Measurements from ENCODE around the gene EIF4B. TPM values are rescaled to one million over a fixed set of nuclear protein-coding genes. Genes with fewer than 3 reads are reported as not detected.
"Not testable (repeated sequence)": the region's sequence is repeated elsewhere in the genome, so short reads cannot be mapped to it uniquely, and the experiment has no call there.

Gene EIF4B
- total RNA-seq, 1 donor from 2014 or later: 726 TPM

GRCh38 chr12:53006810-53007309 lies 604 bp downstream of the EIF4B start:
- H3K36me3 Mint-ChIP-seq (ENCODE audit: low read depth): peaks cover 44% of the 10 kb centered on the region
- H3K27ac Mint-ChIP-seq: peak overlapping the region; percentile 98
- no peaks in the 10 kb centered on the region for H3K9me3 Mint-ChIP-seq
- no peaks in the 10 kb centered on the region for H3K27me3 Mint-ChIP-seq
- H3K4me3 Mint-ChIP-seq: peak overlapping the region; percentile 98
- POLR2A ChIA-PET: interaction anchor here (0.6 to 1.8 kb wide), 13 partner anchors 11 to 1273 kb away, joined by 3 to 19 read pairs (median 5); partner anchors contain the start of genes CBX5, CSAD, HNRNPA1 and NR4A1
- CTCF ChIA-PET: interaction anchor here (0.6 to 1.5 kb wide), 5 partner anchors 26 to 982 kb away, joined by 3 to 4 read pairs (median 3); no protein-coding TSS in a partner anchor
- H3K4me1 Mint-ChIP-seq: peaks cover 56% of the 10 kb centered on the region
- ATAC-seq (ENCODE audit: low read depth): peak; percentile 23
- intact Hi-C loops (cut with micrococcal nuclease): loop anchor here (1.0 to 5.0 kb wide), 8 partner anchors 40 to 1490 kb away; partner anchors contain the start of genes AAAS, CALCOCO1, CSAD and NCKAP1L
- peak; percentile 57 for DNase-seq
- no peak for TF ChIP-seq CTCF (IDR thresholded peaks at IDR 0.05)

GRCh38 chr12:53007343-53007742 lies 1.1 kb downstream of the EIF4B start:
- no peaks in the 10 kb centered on the region for H3K27me3 Mint-ChIP-seq
- H3K9me3 Mint-ChIP-seq: no peaks in the 10 kb centered on the region
- ChIA-PET POLR2A (interaction anchor here (0.6 to 1.8 kb wide), 4 partner anchors 10 to 611 kb away, joined by 3 to 19 read pairs (median 6); no protein-coding TSS in a partner anchor), CTCF (interaction anchor here (0.6 kb wide), 1 partner anchor 923 kb away, joined by 3 read pairs; no protein-coding TSS in a partner anchor)
- H3K4me3 Mint-ChIP-seq: peak overlapping the region; percentile 98
- intact Hi-C loops (cut with micrococcal nuclease): loop anchor here (2.0 to 5.0 kb wide), 4 partner anchors 39 to 1490 kb away; partner anchors contain the start of genes NCKAP1L and SPRYD3
- H3K4me1 Mint-ChIP-seq: peaks cover 59% of the 10 kb centered on the region
- no peak for ATAC-seq (ENCODE audit: low read depth)
- TF ChIP-seq CTCF (IDR thresholded peaks at IDR 0.05): no peak
- no peak for DNase-seq
- peak overlapping the region; percentile 98 for H3K27ac Mint-ChIP-seq
- peaks cover 47% of the 10 kb centered on the region for H3K36me3 Mint-ChIP-seq (ENCODE audit: low read depth)

GRCh38 chr12:53008760-53009159 lies 2.5 kb downstream of the EIF4B start:
- H3K9me3 Mint-ChIP-seq; ATAC-seq (ENCODE audit: low read depth); H3K27me3 Mint-ChIP-seq; POLR2A ChIA-PET; CTCF ChIA-PET; H3K4me3 Mint-ChIP-seq; H3K27ac Mint-ChIP-seq; DNase-seq: not testable (repeated sequence)
- Mint-ChIP-seq H3K36me3 (ENCODE audit: low read depth) (peaks cover 52% of the 10 kb centered on the region), H3K4me1 (peaks cover 65% of the 10 kb centered on the region)
- intact Hi-C loops (cut with micrococcal nuclease): loop anchor here (5.0 kb wide), 1 partner anchor 1489 kb away; the partner anchor contains the start of gene NCKAP1L

GRCh38 chr12:53010955-53011354 lies 4.7 kb downstream of the EIF4B start:
- no peak for DNase-seq
- Mint-ChIP-seq H3K4me1 (peaks cover 67% of the 10 kb centered on the region), H3K27me3 (no peaks in the 10 kb centered on the region), H3K4me3 (no peak overlapping the region), H3K9me3 (no peaks in the 10 kb centered on the region), H3K36me3 (ENCODE audit: low read depth) (peaks cover 60% of the 10 kb centered on the region), H3K27ac (no peak overlapping the region)
- ChIA-PET POLR2A (no interaction called here), CTCF (no interaction called here)
- TF ChIP-seq CTCF (IDR thresholded peaks at IDR 0.05): no peak
- no peak for ATAC-seq (ENCODE audit: low read depth)
- intact Hi-C loops (cut with micrococcal nuclease): no loop called here

- ATAC-seq (ENCODE audit: low read depth) (no peak), DNase-seq (no peak)
- H3K27me3 Mint-ChIP-seq: no peaks in the 10 kb centered on the region
- intact Hi-C loops (cut with micrococcal nuclease): no loop called here
- TF ChIP-seq CTCF (IDR thresholded peaks at IDR 0.05): no peak
- H3K9me3 Mint-ChIP-seq: no peaks in the 10 kb centered on the region
- peaks cover 57% of the 10 kb centered on the region for H3K4me1 Mint-ChIP-seq
- POLR2A ChIA-PET: no interaction called here
- CTCF ChIA-PET: no interaction called here
- H3K4me3 Mint-ChIP-seq: no peak overlapping the region
- no peak overlapping the region for H3K27ac Mint-ChIP-seq
- H3K36me3 Mint-ChIP-seq (ENCODE audit: low read depth): peaks cover 62% of the 10 kb centered on the region
These were observed 5.6 kb downstream of the EIF4B start for GRCh38 chr12:53011889-53012288.
